HCT116 (cell line): ENCODE results near the gene BPIFB1. TPM values are rescaled to one million over a fixed set of nuclear protein-coding genes. Genes with fewer than 3 reads are reported as not detected.

Experiments used
- ATAC-seq: fragments of 200-7000 bp; cut with Tn5 transposase; 2 replicates; pipeline ENCODE4 v1.9.1; 2020; ENCODE audit warnings: mild to moderate bottlenecking, moderate library complexity
- BruUV-seq: library from RNA; stranded (reverse); fragments of 400-500 nt; replicated peaks from 2 replicates; lab custom pipeline; 2021; lab: Mats Ljungman, UMichigan
- CTCF ChIA-PET: fragments of 300-600 bp; sonication (Branson Sonifier 250); formaldehyde crosslinking; loops from one replicate; lab custom pipeline; 2021; ENCODE audit warnings: antibody characterized with exemption; lab: Charles Lee
- POLR2A ChIA-PET: fragments of 300-600, 350-600 bp; sonication (Branson Sonifier 250); formaldehyde crosslinking; loops from one replicate; lab custom pipeline; 2021; ENCODE audit warnings: antibody characterized with exemption; lab: Charles Lee
- RAD21 ChIA-PET, 2 experiments: fragments of 300-600 bp; sonication (Branson Sonifier 250); formaldehyde crosslinking; loops; one replicate each; lab custom pipeline; 2023; ENCODE audit warnings: low total read pairs in 2 of 2; ENCODE audit not compliant: uncharacterized antibody in 2 of 2, unreplicated experiment in 2 of 2, low non-redundant PET in 1 of 2; lab: Charles Lee
- DNase-seq: peaks from one replicate; pipeline ENCODE4 v3.0.0-alpha.2; 2010; ENCODE audit warnings: low read depth, low spot score
- H2AFZ ChIP-seq: fragments of 200-600 bp; shearing (Covaris generic), sonication (generic); 2 replicates; pipeline ENCODE4 v1.6.1; 2017; ENCODE audit warnings: low read depth, mixed run types, mixed read lengths, antibody characterized with exemption, low read length; ENCODE audit not compliant: poor library complexity, severe bottlenecking
- H3K27ac ChIP-seq: 2 replicates; pipeline ENCODE4 v1.5.1; 2012; ENCODE audit warnings: low read depth, low read length
- H3K27me3 ChIP-seq: fragments of 200-600 bp; sonication (generic); 2 replicates; pipeline ENCODE4 v1.6.1; 2016; ENCODE audit warnings: mixed run types, low read length, mixed read lengths; ENCODE audit not compliant: insufficient read depth
- H3K36me3 ChIP-seq, 2 experiments: fragments of 200-500 bp in 1 of 2; fragments of 200-600 bp in 1 of 2; sonication (Bioruptor generic) in 1 of 2; sonication (generic) in 1 of 2; 2 replicates each; pipeline versions ENCODE4 v1.5.1 to v1.6.1; 2014 to 2016; ENCODE audit warnings: low read length in 2 of 2, inconsistent platforms in 1 of 2, mixed read lengths in 1 of 2, mixed run types in 1 of 2; ENCODE audit not compliant: insufficient read depth in 2 of 2, control insufficient read depth in 1 of 2
- H3K4me1 ChIP-seq, 2 experiments: fragments of 200-600 bp in 1 of 2; sonication (generic) in 1 of 2; 2 replicates each; pipeline versions ENCODE4 v1.5.1 to v1.6.1; 2012 to 2017; ENCODE audit warnings: low read length in 2 of 2, inconsistent platforms in 1 of 2, mild to moderate bottlenecking in 1 of 2, mixed read lengths in 1 of 2, mixed run types in 1 of 2, moderate library complexity in 1 of 2; ENCODE audit not compliant: insufficient read depth in 2 of 2, control insufficient read depth in 1 of 2
- H3K4me2 ChIP-seq: fragments of 200-600 bp; sonication (generic); 2 replicates; pipeline ENCODE4 v1.6.1; 2017; ENCODE audit warnings: mixed run types, low read length, mixed read lengths
- H3K4me3 ChIP-seq, 2 experiments: fragments of 200-600 bp in 1 of 2; sonication (generic) in 1 of 2; replicated peaks in 1 of 2; 2 replicates each; pipeline ENCODE4 v1.5.1; 2011 to 2016; ENCODE audit warnings: low read length in 2 of 2, control low read depth in 1 of 2, low read depth in 1 of 2, mild to moderate bottlenecking in 1 of 2, mixed read lengths in 1 of 2, mixed run types in 1 of 2
- H3K79me2 ChIP-seq: fragments of 200-600 bp; sonication (generic); 2 replicates; pipeline ENCODE4 v1.6.1; 2017; ENCODE audit warnings: mild to moderate bottlenecking, mixed run types, low read length, moderate library complexity, mixed read lengths; ENCODE audit not compliant: insufficient read depth
- H3K9ac ChIP-seq: fragments of 200-600 bp; sonication (generic); 2 replicates; pipeline ENCODE4 v1.6.1; 2016; ENCODE audit warnings: low read length, mixed read lengths
- H3K9me2 ChIP-seq: fragments of 200-600 bp; sonication (generic), shearing (Covaris generic); 2 replicates; pipeline ENCODE4 v1.6.1; 2017; ENCODE audit warnings: mixed run types, mild to moderate bottlenecking, moderate library complexity; ENCODE audit not compliant: insufficient read depth
- H3K9me3 ChIP-seq, 2 experiments: fragments of 200-500 bp in 1 of 2; fragments of 200-600 bp in 1 of 2; sonication (Bioruptor generic) in 1 of 2; sonication (generic) in 1 of 2; 2 replicates each; pipeline ENCODE4 v1.6.1; 2014 to 2017; ENCODE audit warnings: low read length in 2 of 2, mixed read lengths in 2 of 2, inconsistent platforms in 1 of 2, low read depth in 1 of 2, mild to moderate bottlenecking in 1 of 2, mixed run types in 1 of 2, moderate library complexity in 1 of 2; ENCODE audit not compliant: control insufficient read depth in 1 of 2, insufficient read depth in 1 of 2
- H4K20me1 ChIP-seq: fragments of 200-600 bp; sonication (generic), shearing (Covaris generic); 2 replicates; pipeline ENCODE4 v1.6.1; 2017; ENCODE audit warnings: mixed run types, mild to moderate bottlenecking, moderate library complexity; ENCODE audit not compliant: insufficient read depth
- ATF3 ChIP-seq: IDR thresholded peaks from 2 replicates; pipeline ENCODE4 v1.6.1; 2012
- ELF1 ChIP-seq: IDR thresholded peaks from 2 replicates; pipeline ENCODE4 v1.6.1; 2012; ENCODE audit warnings: low read depth, borderline replicate concordance
- MAX ChIP-seq: IDR thresholded peaks from 2 replicates; pipeline ENCODE4 v1.6.1; 2012
- POLR2A ChIP-seq: IDR thresholded peaks from 2 replicates; pipeline ENCODE4 v1.7.0; 2011; ENCODE audit warnings: borderline replicate concordance; ENCODE audit not compliant: insufficient read depth, insufficient read length; ENCODE audit errors: extremely low read depth
- POLR2AphosphoS5 ChIP-seq: IDR thresholded peaks from 2 replicates; pipeline ENCODE4 v1.6.1; 2011; ENCODE audit warnings: mild to moderate bottlenecking, low read depth, low read length, moderate library complexity
- RAD21 ChIP-seq: IDR thresholded peaks from 2 replicates; pipeline ENCODE4 v1.6.1; 2012; ENCODE audit warnings: low read depth, mild to moderate bottlenecking
- REST ChIP-seq: IDR thresholded peaks from 2 replicates; pipeline ENCODE4 v1.6.1; 2012; ENCODE audit warnings: low read depth
- SP1 ChIP-seq: IDR thresholded peaks from 2 replicates; pipeline ENCODE4 v1.6.1; 2012; ENCODE audit warnings: low read depth
- SRF ChIP-seq: IDR thresholded peaks from 2 replicates; pipeline ENCODE4 v1.6.1; 2012; ENCODE audit warnings: low read depth
- intact Hi-C: fragments of 100-400 bp; cut with micrococcal nuclease; formaldehyde crosslinking; loops from 2 replicates; pipeline ENCODE4 v1.10.0; 2022
- total RNA-seq: library from RNA; stranded (reverse); gene quantifications from one replicate; pipeline ENCODE4 v1.2.1, GENCODE V29; 2021; ENCODE audit not compliant: unreplicated experiment

The BPIFB1 gene
- total RNA-seq, 1 experiment from 2014 or later: 0.17 TPM

- intact Hi-C loops: no loop called here
- BruUV-seq: no TSS peak
Measured at GRCh38 chr20:33267701-33268100, 15.3 kb upstream of the BPIFB1 start.

More at GRCh38 chr20:33267701-33268100, 15.3 kb upstream of the BPIFB1 start:
- Histone ChIP-seq H3K27ac (no peak overlapping the region), H3K9me3 (no peaks in the 10 kb centered on the region), H3K4me3 (no peak overlapping the region), H3K4me1 (no peaks in the 10 kb centered on the region), H3K79me2 (no peaks in the 10 kb centered on the region), H3K9ac (no peak overlapping the region), H2AFZ (no peak overlapping the region), H3K27me3 (peaks cover 18% of the 10 kb centered on the region; the same call in 1 of the 2 replicates), H3K4me2 (no peak overlapping the region), H3K9me2 (no peaks in the 10 kb centered on the region), H4K20me1 (no peaks in the 10 kb centered on the region), H3K36me3 (no peaks in the 10 kb centered on the region)
- RAD21 ChIA-PET: no interaction called here
- ATAC-seq (no peak), DNase-seq (no peak)
- POLR2A ChIA-PET: no interaction called here
- CTCF ChIA-PET: no interaction called here
- TF ChIP-seq SP1 (no peak), POLR2AphosphoS5 (no peak), POLR2A (no peak), ELF1 (no peak), MAX (no peak), SRF (no peak), REST (no peak), RAD21 (no peak), ATF3 (no peak)
